SK-N-SH (cell line): ENCODE data around the gene FOXN4. TPM values are rescaled to one million over a fixed set of nuclear protein-coding genes. Genes with fewer than 3 reads are reported as not detected.

Experiments
- CTCF ChIA-PET: fragments of 300-600, 350-600 bp; formaldehyde crosslinking; extraction: SDS; loops from one replicate; lab custom pipeline; 2021; lab: Yijun Ruan, JAX
- POLR2A ChIA-PET: fragments of 350-600 bp; sonication (Branson Sonifier 250); formaldehyde crosslinking; extraction: SDS; loops from one replicate; lab custom pipeline; 2020; ENCODE audit warnings: antibody characterized with exemption, inconsistent platforms; lab: Yijun Ruan, JAX
- DNase-seq: peaks from one replicate; pipeline ENCODE4 v3.0.0; 2012
- H2AFZ ChIP-seq: fragments of 200-600 bp; sonication (generic); 2 replicates; pipeline ENCODE4 v1.8.1; 2016; ENCODE audit warnings: antibody characterized with exemption, mild to moderate bottlenecking, low read depth
- H3F3A ChIP-seq: fragments of 200-600 bp; sonication (generic); replicated peaks from 2 replicates; pipeline ENCODE3; 2016; ENCODE audit warnings: antibody characterized with exemption, mild to moderate bottlenecking; ENCODE audit not compliant: insufficient read depth
- H3K27ac ChIP-seq, 2 experiments: fragments of 200-500 bp in 1 of 2; fragments of 200-600 bp in 1 of 2; sonication (Bioruptor generic) in 1 of 2; sonication (generic), shearing (Covaris generic) in 1 of 2; 2 replicates each; pipeline versions ENCODE4 v1.5.1 to v1.6.1; 2014 to 2016; ENCODE audit warnings: low read depth in 2 of 2, inconsistent platforms in 1 of 2, low read length in 1 of 2, mild to moderate bottlenecking in 1 of 2, mixed read lengths in 1 of 2
- H3K27me3 ChIP-seq: fragments of 200-600 bp; sonication (generic), shearing (Covaris generic); 2 replicates; pipeline ENCODE4 v1.6.1; 2016; ENCODE audit warnings: mixed run types; ENCODE audit not compliant: insufficient read depth
- H3K36me3 ChIP-seq, 2 experiments: fragments of 200-500 bp in 1 of 2; fragments of 200-600 bp in 1 of 2; sonication (Bioruptor generic) in 1 of 2; sonication (generic) in 1 of 2; replicated peaks in 1 of 2; 2 replicates each; pipeline versions ENCODE3 to v1.5.1; 2014 to 2016; ENCODE audit warnings: low read length in 1 of 2, mild to moderate bottlenecking in 1 of 2; ENCODE audit not compliant: insufficient read depth in 2 of 2, control insufficient read depth in 1 of 2
- H3K4me1 ChIP-seq, 2 experiments: fragments of 200-500 bp in 1 of 2; fragments of 200-600 bp in 1 of 2; sonication (Bioruptor generic) in 1 of 2; sonication (generic), shearing (Covaris generic) in 1 of 2; 2 replicates each; pipeline versions ENCODE4 v1.5.1 to v1.6.1; 2014 to 2016; ENCODE audit warnings: low read depth in 1 of 2, low read length in 1 of 2, mixed run types in 1 of 2; ENCODE audit not compliant: insufficient read depth in 2 of 2, control insufficient read depth in 1 of 2
- H3K4me2 ChIP-seq: fragments of 200-600 bp; sonication (generic), shearing (Covaris generic); 2 replicates; pipeline ENCODE4 v1.6.1; 2017; ENCODE audit warnings: mixed run types
- H3K4me3 ChIP-seq, 2 experiments: fragments of 200-500 bp in 1 of 2; fragments of 200-600 bp in 1 of 2; sonication (Bioruptor generic) in 1 of 2; sonication (generic), shearing (Covaris generic) in 1 of 2; 2 replicates each; pipeline versions ENCODE4 v1.5.1 to v1.8.1; 2014 to 2016; ENCODE audit warnings: low read depth in 2 of 2, inconsistent platforms in 1 of 2, low read length in 1 of 2, mild to moderate bottlenecking in 1 of 2, mixed read lengths in 1 of 2, moderate library complexity in 1 of 2
- H3K79me2 ChIP-seq: fragments of 200-600 bp; sonication (generic); 2 replicates; pipeline ENCODE4 v1.8.1; 2017; ENCODE audit warnings: mild to moderate bottlenecking; ENCODE audit not compliant: insufficient read depth
- H3K9ac ChIP-seq: fragments of 200-600 bp; sonication (generic); 2 replicates; pipeline ENCODE4 v1.6.1; 2017; ENCODE audit warnings: mixed run types
- H3K9me2 ChIP-seq: fragments of 200-600 bp; sonication (generic); 2 replicates; pipeline ENCODE4 v1.6.1; 2017; ENCODE audit warnings: mixed run types
- H3K9me3 ChIP-seq: fragments of 200-600 bp; sonication (generic); 2 replicates; pipeline ENCODE4 v1.6.1; 2017; ENCODE audit warnings: mixed run types, mild to moderate bottlenecking, moderate library complexity
- H4K20me1 ChIP-seq: fragments of 200-600 bp; sonication (generic); 2 replicates; pipeline ENCODE4 v1.6.1; 2017; ENCODE audit warnings: mild to moderate bottlenecking, mixed run types; ENCODE audit not compliant: insufficient read depth
- CHD2 ChIP-seq: fragments of 150-350 bp; IDR thresholded peaks from 2 replicates; pipeline ENCODE4 v1.6.1; 2018; ENCODE audit warnings: low read length; ENCODE audit not compliant: partially characterized antibody
- ELF1 ChIP-seq: IDR thresholded peaks from 2 replicates; pipeline ENCODE4 v1.4.0; 2012
- EP300 ChIP-seq, 2 experiments: IDR thresholded peaks; 2 replicates each; pipeline versions ENCODE4 v1.4.0 to v1.6.1; 2012; ENCODE audit warnings: borderline replicate concordance in 1 of 2, low read depth in 1 of 2, low read length in 1 of 2
- EZH2phosphoT487 ChIP-seq: fragments of 200-600 bp; sonication (generic); IDR thresholded peaks from 2 replicates; pipeline ENCODE4 v1.6.1; 2017; ENCODE audit warnings: low read depth, mixed run types, mild to moderate bottlenecking, antibody characterized with exemption, moderate library complexity, borderline replicate concordance
- FOSL2 ChIP-seq: IDR thresholded peaks from 2 replicates; pipeline ENCODE4 v1.4.0; 2012; ENCODE audit warnings: low read depth, mild to moderate bottlenecking, moderate library complexity, borderline replicate concordance
- GATA2 ChIP-seq: sonication (generic); formaldehyde crosslinking; IDR thresholded peaks from 2 replicates; pipeline ENCODE4 v1.5.0; 2020; ENCODE audit warnings: mild to moderate bottlenecking, missing genetic modification reagents
- MAX ChIP-seq: IDR thresholded peaks from 2 replicates; pipeline ENCODE4 v1.4.0; 2012; ENCODE audit warnings: low read depth
- MEF2A ChIP-seq: IDR thresholded peaks from 2 replicates; pipeline ENCODE4 v1.4.0; 2012; ENCODE audit warnings: low read depth, borderline replicate concordance
- REST ChIP-seq: IDR thresholded peaks from 2 replicates; pipeline ENCODE4 v1.6.1; 2012; ENCODE audit warnings: mild to moderate bottlenecking, low read depth, low read length, moderate library complexity
- SIN3A ChIP-seq: IDR thresholded peaks from 2 replicates; pipeline ENCODE4 v1.6.1; 2012; ENCODE audit warnings: low read depth, mild to moderate bottlenecking, low read length, moderate library complexity, borderline replicate concordance
- USF2 ChIP-seq: fragments of 150-350 bp; IDR thresholded peaks from 2 replicates; pipeline ENCODE4 v1.6.1; 2017; ENCODE audit warnings: antibody characterized with exemption, low read length, low read depth, borderline replicate concordance
- YY1 ChIP-seq: IDR thresholded peaks from 2 replicates; pipeline ENCODE4 v1.4.0; 2012; ENCODE audit warnings: low read depth, mild to moderate bottlenecking
- ZBTB33 ChIP-seq: IDR thresholded peaks from 2 replicates; pipeline ENCODE4 v1.4.0; 2012; ENCODE audit warnings: low read depth, borderline replicate concordance
- WGBS: methylation state at CpG from one replicate; pipeline ENCODE4 v1.1.6; 2017; ENCODE audit warnings: low lambda C conversion rate; 5-methylcytosine and 5-hydroxymethylcytosine counted together
- polyA plus RNA-seq, 3 experiments: library from polyadenylated mRNA; depleted of rRNA; stranded (reverse); fragments of >200 nt; gene quantifications; 2 replicates each; pipeline ENCODE4 v1.2.3, GENCODE V29; 2012
- TF ChIP-seq, protein P1 (sequence below): fragments of 200-600 bp; sonication (generic); IDR thresholded peaks from 2 replicates; pipeline ENCODE4 v1.6.1; 2017; ENCODE audit warnings: antibody characterized with exemption, mild to moderate bottlenecking, moderate library complexity

The FOXN4 gene
- polyA plus RNA-seq, 1 of the 3 experiments (the other 2 are of a cell fraction), result 0.10 TPM

- Histone ChIP-seq H3K4me2 (no peak overlapping the region), H3F3A (no peaks in the 10 kb centered on the region), H3K9me3 (no peaks in the 10 kb centered on the region), H3K9me2 (no peaks in the 10 kb centered on the region), H2AFZ (no peak overlapping the region), H3K79me2 (no peaks in the 10 kb centered on the region), H3K9ac (no peak overlapping the region), H3K27me3 (peaks cover 17% of the 10 kb centered on the region), H3K36me3 (no peaks in the 10 kb centered on the region), H4K20me1 (no peaks in the 10 kb centered on the region), H3K4me3 (no peak overlapping the region), H3K27ac (no peak overlapping the region), H3K4me1 (peaks cover 0 to 9% of the 10 kb centered on the region in 2 experiments; a peak in 1 of 4 replicates)
- DNase-seq, result peak; percentile 60
- CTCF ChIA-PET, result no interaction called here
- TF ChIP-seq GATA2 (CRISPR knock-in tag) (no peak), EZH2phosphoT487 (no peak), MAX (no peak), ZBTB33 (no peak), FOSL2 (no peak), REST (no peak), USF2 (no peak), MEF2A (no peak)
- 23% methylated on average over 7 of the region's 8 CpGs for WGBS
- POLR2A ChIA-PET, result no interaction called here
Measured at GRCh38 chr12:109304485-109304884, 4.6 kb downstream of the FOXN4 start.

DNA sequence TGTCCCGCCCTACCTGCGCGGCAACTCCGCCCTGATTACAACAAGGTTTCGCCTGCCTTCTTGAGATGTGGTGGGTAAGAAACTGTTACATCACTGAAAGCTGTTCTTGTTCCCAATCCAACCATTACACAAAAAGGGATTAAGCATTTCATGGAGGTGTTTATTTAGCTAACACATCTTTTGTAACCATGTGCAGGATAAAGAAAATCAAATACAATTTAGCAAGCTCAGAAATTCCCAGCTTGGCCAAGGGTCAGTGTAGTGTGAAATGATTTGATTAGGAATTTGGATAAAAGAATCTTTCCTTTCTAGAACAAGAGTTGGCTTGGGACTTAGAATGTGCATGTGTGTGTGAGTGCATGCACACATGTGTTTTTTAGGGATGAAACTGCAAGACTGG, 6.3 kb downstream of the FOXN4 start:
- H3K36me3 ChIP-seq, result no peaks in the 10 kb centered on the region
- H3K9me2 ChIP-seq, result no peaks in the 10 kb centered on the region
- no peaks in the 10 kb centered on the region for H3K9me3 ChIP-seq
- no peak overlapping the region for H3K4me3 ChIP-seq
- no peak overlapping the region for H2AFZ ChIP-seq
- H3F3A ChIP-seq, result no peaks in the 10 kb centered on the region
- WGBS, result 89% methylated on average over 5 of the region's 5 CpGs
- H3K4me2 ChIP-seq, result no peak overlapping the region
- no peaks in the 10 kb centered on the region for H4K20me1 ChIP-seq
- H3K4me1 ChIP-seq, result peaks cover 0 to 3% of the 10 kb centered on the region in 2 experiments; a peak in 1 of 4 replicates
- CTCF ChIA-PET, result interaction anchor here (1.1 to 3.4 kb wide), 4 partner anchors 15 to 191 kb away, joined by 3 to 11 read pairs (median 4); no protein-coding TSS in a partner anchor
- POLR2A ChIA-PET, result no interaction called here
- no peak overlapping the region for H3K27ac ChIP-seq
- no peaks in the 10 kb centered on the region for H3K79me2 ChIP-seq
- no peak for DNase-seq
- H3K27me3 ChIP-seq, result peaks cover 3% of the 10 kb centered on the region; the same call in 1 of the 2 replicates
- no peak overlapping the region for H3K9ac ChIP-seq
- TF ChIP-seq FOSL2 (no peak), EZH2phosphoT487 (no peak), MEF2A (no peak), SIN3A (no peak), ELF1 (no peak), YY1 (no peak), EP300 (IDR thresholded peaks at IDR 0.05; ENCODE audit: borderline replicate concordance in 1 of 2, low read depth in 1 of 2, low read length in 1 of 2) (no peak), MAX (no peak), CHD2 (no peak), ZBTB33 (no peak)
- TF ChIP-seq, protein P1, sequence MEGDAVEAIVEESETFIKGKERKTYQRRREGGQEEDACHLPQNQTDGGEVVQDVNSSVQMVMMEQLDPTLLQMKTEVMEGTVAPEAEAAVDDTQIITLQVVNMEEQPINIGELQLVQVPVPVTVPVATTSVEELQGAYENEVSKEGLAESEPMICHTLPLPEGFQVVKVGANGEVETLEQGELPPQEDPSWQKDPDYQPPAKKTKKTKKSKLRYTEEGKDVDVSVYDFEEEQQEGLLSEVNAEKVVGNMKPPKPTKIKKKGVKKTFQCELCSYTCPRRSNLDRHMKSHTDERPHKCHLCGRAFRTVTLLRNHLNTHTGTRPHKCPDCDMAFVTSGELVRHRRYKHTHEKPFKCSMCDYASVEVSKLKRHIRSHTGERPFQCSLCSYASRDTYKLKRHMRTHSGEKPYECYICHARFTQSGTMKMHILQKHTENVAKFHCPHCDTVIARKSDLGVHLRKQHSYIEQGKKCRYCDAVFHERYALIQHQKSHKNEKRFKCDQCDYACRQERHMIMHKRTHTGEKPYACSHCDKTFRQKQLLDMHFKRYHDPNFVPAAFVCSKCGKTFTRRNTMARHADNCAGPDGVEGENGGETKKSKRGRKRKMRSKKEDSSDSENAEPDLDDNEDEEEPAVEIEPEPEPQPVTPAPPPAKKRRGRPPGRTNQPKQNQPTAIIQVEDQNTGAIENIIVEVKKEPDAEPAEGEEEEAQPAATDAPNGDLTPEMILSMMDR, result no peak
